ENCODE data around the gene DLG5.

Gene DLG5

GRCh38 chr10:77915319-77916105 is 11.0 kb downstream of the DLG5 start:
- no peak overlapping the region for H3K4me3 ChIP-seq (ENCODE audit: low read depth, low read length)
- no peak overlapping the region for H3K27ac ChIP-seq (ENCODE audit: extremely low read depth, low read depth, low read length)
- ChIA-PET CTCF (interaction anchor here (0.7 kb wide), 1 partner anchor 228 kb away, joined by 3 read pairs; no protein-coding TSS in a partner anchor), POLR2A (no interaction called here)
- no peaks in the 10 kb centered on the region; the same call in none of the 2 replicates for H3K4me1 ChIP-seq (ENCODE audit: control insufficient read depth, insufficient read depth, low read length)
- TF ChIP-seq ZNF600 (tag by site-specific recombination; IDR thresholded peaks at IDR 0.05) (no peak), ZNF10 (tag by site-specific recombination; IDR thresholded peaks at IDR 0.05) (no peak), CTCF (tag by site-specific recombination; IDR thresholded peaks at IDR 0.05) (no peak), ZNF16 (tag by site-specific recombination; IDR thresholded peaks at IDR 0.05; ENCODE audit: low read depth) (no peak), ZBTB20 (tag by site-specific recombination; IDR thresholded peaks at IDR 0.05) (no peak), ZNF311 (tag by site-specific recombination; IDR thresholded peaks at IDR 0.05; ENCODE audit: borderline replicate concordance) (no peak), ZBTB6 (tag by site-specific recombination; IDR thresholded peaks at IDR 0.05) (no peak)
- TF ChIP-seq, protein P1, sequence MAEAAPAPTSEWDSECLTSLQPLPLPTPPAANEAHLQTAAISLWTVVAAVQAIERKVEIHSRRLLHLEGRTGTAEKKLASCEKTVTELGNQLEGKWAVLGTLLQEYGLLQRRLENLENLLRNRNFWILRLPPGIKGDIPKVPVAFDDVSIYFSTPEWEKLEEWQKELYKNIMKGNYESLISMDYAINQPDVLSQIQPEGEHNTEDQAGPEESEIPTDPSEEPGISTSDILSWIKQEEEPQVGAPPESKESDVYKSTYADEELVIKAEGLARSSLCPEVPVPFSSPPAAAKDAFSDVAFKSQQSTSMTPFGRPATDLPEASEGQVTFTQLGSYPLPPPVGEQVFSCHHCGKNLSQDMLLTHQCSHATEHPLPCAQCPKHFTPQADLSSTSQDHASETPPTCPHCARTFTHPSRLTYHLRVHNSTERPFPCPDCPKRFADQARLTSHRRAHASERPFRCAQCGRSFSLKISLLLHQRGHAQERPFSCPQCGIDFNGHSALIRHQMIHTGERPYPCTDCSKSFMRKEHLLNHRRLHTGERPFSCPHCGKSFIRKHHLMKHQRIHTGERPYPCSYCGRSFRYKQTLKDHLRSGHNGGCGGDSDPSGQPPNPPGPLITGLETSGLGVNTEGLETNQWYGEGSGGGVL (tag by site-specific recombination; IDR thresholded peaks at IDR 0.05), result no peak
- TF ChIP-seq, protein P2, sequence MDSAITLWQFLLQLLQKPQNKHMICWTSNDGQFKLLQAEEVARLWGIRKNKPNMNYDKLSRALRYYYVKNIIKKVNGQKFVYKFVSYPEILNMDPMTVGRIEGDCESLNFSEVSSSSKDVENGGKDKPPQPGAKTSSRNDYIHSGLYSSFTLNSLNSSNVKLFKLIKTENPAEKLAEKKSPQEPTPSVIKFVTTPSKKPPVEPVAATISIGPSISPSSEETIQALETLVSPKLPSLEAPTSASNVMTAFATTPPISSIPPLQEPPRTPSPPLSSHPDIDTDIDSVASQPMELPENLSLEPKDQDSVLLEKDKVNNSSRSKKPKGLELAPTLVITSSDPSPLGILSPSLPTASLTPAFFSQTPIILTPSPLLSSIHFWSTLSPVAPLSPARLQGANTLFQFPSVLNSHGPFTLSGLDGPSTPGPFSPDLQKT (IDR thresholded peaks at IDR 0.05; ENCODE audit: borderline replicate concordance, low read depth, low read length), result no peak
- TF ChIP-seq, protein P3, sequence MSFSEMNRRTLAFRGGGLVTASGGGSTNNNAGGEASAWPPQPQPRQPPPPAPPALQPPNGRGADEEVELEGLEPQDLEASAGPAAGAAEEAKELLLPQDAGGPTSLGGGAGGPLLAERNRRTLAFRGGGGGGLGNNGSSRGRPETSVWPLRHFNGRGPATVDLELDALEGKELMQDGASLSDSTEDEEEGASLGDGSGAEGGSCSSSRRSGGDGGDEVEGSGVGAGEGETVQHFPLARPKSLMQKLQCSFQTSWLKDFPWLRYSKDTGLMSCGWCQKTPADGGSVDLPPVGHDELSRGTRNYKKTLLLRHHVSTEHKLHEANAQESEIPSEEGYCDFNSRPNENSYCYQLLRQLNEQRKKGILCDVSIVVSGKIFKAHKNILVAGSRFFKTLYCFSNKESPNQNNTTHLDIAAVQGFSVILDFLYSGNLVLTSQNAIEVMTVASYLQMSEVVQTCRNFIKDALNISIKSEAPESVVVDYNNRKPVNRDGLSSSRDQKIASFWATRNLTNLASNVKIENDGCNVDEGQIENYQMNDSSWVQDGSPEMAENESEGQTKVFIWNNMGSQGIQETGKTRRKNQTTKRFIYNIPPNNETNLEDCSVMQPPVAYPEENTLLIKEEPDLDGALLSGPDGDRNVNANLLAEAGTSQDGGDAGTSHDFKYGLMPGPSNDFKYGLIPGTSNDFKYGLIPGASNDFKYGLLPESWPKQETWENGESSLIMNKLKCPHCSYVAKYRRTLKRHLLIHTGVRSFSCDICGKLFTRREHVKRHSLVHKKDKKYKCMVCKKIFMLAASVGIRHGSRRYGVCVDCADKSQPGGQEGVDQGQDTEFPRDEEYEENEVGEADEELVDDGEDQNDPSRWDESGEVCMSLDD (tag by site-specific recombination; IDR thresholded peaks at IDR 0.05), result no peak
- no peaks in the 10 kb centered on the region for H3K9me3 ChIP-seq (ENCODE audit: control insufficient read depth, insufficient read depth, low read depth, low read length)
- no peaks in the 10 kb centered on the region; a peak in 1 of 3 replicates for H3K36me3 ChIP-seq (ENCODE audit: control insufficient read depth in 2 of 2, insufficient read depth in 1 of 2, low read length in 2 of 2)

DNA sequence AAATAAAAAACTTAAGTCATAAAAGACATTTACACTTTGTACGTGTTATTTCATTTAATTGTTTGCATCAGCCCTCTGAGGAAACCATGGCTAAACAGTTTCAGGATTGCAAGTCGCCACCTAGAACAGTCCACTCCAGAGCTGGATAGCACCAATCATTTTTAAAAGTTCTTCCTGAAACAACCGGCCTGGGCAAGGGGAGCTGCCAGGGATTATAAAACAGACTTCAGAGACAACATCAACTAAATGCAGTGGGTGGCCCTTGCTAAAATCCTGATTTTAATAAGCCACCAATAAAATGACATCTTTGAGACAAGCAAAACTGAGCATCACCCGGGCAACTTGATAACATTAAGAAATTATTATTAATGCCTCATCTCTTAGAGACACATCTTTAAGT is 13.5 kb downstream of the DLG5 start:
- ChIA-PET CTCF (interaction anchor here (0.5 to 1.7 kb wide), 4 partner anchors 22 to 201 kb away, joined by 3 to 11 read pairs (median 3); no protein-coding TSS in a partner anchor), POLR2A (interaction anchor here (0.5 to 1.9 kb wide), 2 partner anchors 8 to 35 kb away, joined by 5 read pairs; no protein-coding TSS in a partner anchor)
- no peaks in the 10 kb centered on the region for H3K9me3 ChIP-seq (ENCODE audit: control insufficient read depth, insufficient read depth, low read depth, low read length)
- H3K27ac ChIP-seq (ENCODE audit: extremely low read depth, low read depth, low read length), result no peak overlapping the region
- H3K4me3 ChIP-seq (ENCODE audit: low read depth, low read length), result no peak overlapping the region
- no peaks in the 10 kb centered on the region; a peak in 1 of 3 replicates for H3K36me3 ChIP-seq (ENCODE audit: control insufficient read depth in 2 of 2, insufficient read depth in 1 of 2, low read length in 2 of 2)
- no peak for TF ChIP-seq SALL2 (tag by site-specific recombination; IDR thresholded peaks at IDR 0.05; ENCODE audit: borderline replicate concordance)
- H3K4me1 ChIP-seq (ENCODE audit: control insufficient read depth, insufficient read depth, low read length), result peaks cover 4% of the 10 kb centered on the region; the same call in 1 of the 2 replicates

Data from HEK293 (cell line).